BE2C (cell line): ENCODE measurements around the gene PATZ1.

Source experiments
- DNase-seq: peaks from one replicate; pipeline ENCODE4 v3.0.0-alpha.2; 2020
- H3K27me3 ChIP-seq: fragments of 250-450 bp; sonication (Bioruptor Pico); 2 replicates; pipeline ENCODE4 v1.5.1; 2020; ENCODE audit warnings: mild to moderate bottlenecking
- H3K36me3 ChIP-seq: fragments of 250-450 bp; sonication (Bioruptor Pico); 2 replicates; pipeline ENCODE4 v1.5.1; 2020; ENCODE audit warnings: mild to moderate bottlenecking
- H3K4me1 ChIP-seq: fragments of 250-450 bp; sonication (Bioruptor Pico); 2 replicates; pipeline ENCODE4 v1.5.1; 2020
- H3K4me3 ChIP-seq: 2 replicates; pipeline ENCODE4 v1.5.1; 2011; ENCODE audit warnings: low read depth, low read length
- H3K9me3 ChIP-seq: fragments of 250-450 bp; sonication (Bioruptor Pico); 2 replicates; pipeline ENCODE4 v1.5.1; 2020
- TF ChIP-seq, protein P1 (sequence below): IDR thresholded peaks from 2 replicates; pipeline ENCODE4 v1.5.1; 2012; ENCODE audit warnings: mild to moderate bottlenecking, low read depth, low read length

PATZ1 gene

DNA sequence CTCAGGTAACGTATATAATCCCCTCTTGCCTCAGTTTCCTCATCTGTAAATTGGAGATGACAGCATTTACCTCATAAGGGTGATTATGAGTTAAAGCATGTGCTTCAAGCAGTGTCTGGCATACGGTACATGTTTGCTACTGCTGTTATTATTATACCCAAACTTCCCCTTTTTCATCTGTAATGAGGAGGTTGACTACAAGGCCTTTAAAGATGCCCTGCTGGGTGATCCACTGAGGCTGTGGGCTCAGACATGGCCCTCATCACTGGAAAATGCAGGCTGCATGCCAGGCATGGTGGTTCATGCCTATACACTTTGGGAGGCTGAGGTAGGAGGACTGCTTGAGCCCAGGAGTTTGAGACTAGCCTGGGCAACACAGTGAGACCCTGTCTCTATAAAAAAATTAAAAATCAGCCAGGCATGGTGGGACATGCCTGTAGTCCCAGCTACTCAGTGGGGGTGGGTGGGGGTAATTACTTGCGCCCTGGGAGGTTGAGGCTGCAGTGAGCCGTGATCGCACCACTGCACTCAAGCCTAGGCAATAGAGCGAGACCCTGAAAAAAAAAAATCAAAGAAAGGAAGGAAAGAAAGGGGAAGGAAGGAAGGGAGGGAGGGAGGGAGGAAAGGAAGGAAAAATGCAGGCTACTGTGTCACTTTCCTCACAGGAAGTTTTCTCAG is 58.2 kb downstream of the PATZ1 start:
- TF ChIP-seq, protein P1, sequence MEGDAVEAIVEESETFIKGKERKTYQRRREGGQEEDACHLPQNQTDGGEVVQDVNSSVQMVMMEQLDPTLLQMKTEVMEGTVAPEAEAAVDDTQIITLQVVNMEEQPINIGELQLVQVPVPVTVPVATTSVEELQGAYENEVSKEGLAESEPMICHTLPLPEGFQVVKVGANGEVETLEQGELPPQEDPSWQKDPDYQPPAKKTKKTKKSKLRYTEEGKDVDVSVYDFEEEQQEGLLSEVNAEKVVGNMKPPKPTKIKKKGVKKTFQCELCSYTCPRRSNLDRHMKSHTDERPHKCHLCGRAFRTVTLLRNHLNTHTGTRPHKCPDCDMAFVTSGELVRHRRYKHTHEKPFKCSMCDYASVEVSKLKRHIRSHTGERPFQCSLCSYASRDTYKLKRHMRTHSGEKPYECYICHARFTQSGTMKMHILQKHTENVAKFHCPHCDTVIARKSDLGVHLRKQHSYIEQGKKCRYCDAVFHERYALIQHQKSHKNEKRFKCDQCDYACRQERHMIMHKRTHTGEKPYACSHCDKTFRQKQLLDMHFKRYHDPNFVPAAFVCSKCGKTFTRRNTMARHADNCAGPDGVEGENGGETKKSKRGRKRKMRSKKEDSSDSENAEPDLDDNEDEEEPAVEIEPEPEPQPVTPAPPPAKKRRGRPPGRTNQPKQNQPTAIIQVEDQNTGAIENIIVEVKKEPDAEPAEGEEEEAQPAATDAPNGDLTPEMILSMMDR: no peak
- Histone ChIP-seq H3K9me3 (no peaks in the 10 kb centered on the region), H3K36me3 (no peaks in the 10 kb centered on the region; the same call in 1 of the 2 replicates), H3K4me1 (peaks cover 6% of the 10 kb centered on the region; the same call in 1 of the 2 replicates), H3K27me3 (no peaks in the 10 kb centered on the region), H3K4me3 (no peak overlapping the region)
- DNase-seq: no peak

DNA sequence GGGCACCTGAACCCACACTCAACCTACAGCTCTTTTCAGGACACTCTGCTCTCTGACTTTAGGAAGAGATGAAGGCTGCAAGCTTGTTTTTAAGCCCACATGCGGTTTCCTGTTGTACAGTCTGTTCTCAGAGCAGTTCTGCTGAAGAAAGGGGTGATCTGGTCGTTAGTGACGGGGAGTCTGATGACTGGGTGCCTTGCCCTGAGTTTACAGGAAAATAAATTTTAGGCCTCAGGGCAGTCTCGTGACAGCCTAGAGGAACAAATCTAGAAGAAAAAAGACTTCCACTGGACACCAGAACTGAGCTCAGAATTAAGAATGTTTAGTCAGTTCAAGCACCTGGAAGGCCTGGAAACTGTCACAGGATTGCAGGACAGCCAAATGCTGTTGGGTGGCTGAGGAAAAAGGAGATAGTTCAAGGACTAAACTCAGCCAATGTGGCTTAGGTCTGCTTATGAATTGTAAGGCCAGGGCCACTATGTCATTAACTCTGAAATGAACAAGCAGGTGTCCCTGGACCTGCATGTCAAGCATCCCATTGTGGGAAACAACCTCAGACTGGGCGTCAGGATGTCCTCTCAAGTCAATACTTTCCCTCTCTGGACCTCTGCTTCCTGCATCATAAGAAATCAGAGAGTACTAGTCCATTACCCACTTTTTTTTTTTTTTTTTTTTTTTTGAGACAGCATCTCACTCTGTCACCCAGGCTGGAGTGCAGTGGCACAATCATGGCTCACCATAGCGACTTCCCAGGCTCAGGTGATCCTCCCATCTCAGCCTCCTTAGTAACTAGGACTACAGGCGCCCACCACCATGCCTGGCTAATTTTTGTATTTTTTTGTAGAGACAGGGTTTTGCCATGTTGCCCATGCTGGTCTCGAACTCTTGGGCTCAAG is 59.5 kb downstream of the PATZ1 start:
- Histone ChIP-seq H3K27me3 (no peaks in the 10 kb centered on the region), H3K36me3 (no peaks in the 10 kb centered on the region; the same call in 1 of the 2 replicates), H3K9me3 (no peaks in the 10 kb centered on the region), H3K4me3 (no peak overlapping the region), H3K4me1 (peaks cover 6% of the 10 kb centered on the region; the same call in 1 of the 2 replicates)
- DNase-seq: no peak
- TF ChIP-seq, protein P1: no peak

DNA sequence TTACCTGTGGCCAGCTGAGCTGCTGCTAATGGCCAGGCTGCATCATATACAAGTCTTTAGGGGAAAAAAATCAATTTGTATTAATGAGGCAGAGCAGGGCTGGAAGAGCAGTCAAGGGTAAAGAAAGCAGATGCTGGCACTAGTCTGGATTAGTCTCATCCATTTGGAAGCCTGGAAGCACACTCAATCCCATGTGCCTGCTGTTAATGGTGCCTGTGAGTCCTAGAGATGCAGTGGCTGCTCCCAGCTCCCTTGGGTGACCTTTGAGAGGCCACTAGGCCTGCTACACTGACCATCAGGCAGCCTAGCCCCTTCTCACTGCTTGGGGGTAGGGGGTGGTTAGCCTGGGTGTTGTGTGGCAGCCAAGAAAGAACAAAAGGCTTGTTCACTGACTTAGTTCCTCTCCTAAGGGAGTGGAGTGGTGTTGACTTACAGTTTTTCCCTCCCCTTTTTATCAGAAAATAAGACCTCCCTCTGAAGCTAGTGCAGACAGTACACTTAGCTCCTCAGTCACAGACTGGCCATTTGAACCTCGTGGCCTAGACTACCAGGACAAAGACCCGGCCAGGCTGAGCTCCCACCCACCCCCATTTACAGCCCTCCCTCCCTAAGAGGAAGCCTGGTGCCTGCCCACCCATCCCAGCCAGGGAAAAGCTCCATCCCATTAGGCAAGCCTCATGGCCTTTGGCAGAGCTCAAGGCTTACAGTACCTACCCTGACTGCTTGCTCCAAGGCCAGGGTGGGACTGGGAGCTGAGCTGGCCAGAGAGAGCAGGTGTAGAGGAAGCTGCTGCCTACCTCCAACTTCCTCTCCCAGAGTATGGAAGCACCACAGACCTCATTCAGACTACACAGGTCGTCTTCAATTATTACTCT is 61.6 kb downstream of the PATZ1 start:
- TF ChIP-seq, protein P1: no peak
- Histone ChIP-seq H3K9me3 (no peaks in the 10 kb centered on the region), H3K27me3 (no peaks in the 10 kb centered on the region), H3K4me3 (no peak overlapping the region), H3K36me3 (no peaks in the 10 kb centered on the region; the same call in 1 of the 2 replicates), H3K4me1 (no peaks in the 10 kb centered on the region)
- no peak for DNase-seq

DNA sequence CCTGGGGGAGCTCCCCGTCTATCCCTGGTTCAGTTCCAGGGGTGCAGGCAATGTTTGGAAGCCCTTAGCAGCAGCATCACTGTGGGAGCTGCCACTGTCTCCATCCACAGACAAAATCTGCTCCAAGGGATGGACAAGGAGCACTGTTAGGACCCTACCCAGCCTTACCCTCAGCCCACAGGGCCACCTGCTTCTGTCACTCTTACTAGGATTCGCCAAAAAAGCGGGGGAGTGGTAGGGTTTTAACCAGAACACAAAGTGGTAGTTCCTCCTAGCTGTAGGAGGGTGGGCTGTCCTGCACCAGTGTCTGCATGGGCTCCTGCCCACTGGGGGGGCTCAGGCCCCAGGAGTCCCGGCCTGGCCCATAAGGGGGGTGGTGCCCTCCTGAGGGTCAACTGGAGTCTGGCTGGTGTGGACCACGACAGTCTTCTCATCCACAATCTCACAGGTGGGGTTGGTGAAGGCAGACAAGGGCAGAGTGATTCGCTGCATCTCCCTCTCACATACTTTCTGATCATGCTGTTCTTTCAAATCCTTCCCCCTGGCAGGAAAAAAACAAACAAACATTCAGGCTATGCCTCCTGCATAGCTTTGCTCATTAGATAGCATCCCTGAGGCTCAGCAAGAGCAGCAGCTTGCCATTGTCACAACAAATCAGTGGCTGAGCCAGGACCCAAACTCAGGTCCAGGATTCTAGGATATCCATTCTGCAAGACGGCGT is 63.2 kb downstream of the PATZ1 start:
- Histone ChIP-seq H3K4me1 (no peaks in the 10 kb centered on the region), H3K27me3 (no peaks in the 10 kb centered on the region), H3K9me3 (no peaks in the 10 kb centered on the region), H3K4me3 (no peak overlapping the region), H3K36me3 (no peaks in the 10 kb centered on the region; the same call in 1 of the 2 replicates)
- DNase-seq: no peak
- TF ChIP-seq, protein P1: no peak

DNA sequence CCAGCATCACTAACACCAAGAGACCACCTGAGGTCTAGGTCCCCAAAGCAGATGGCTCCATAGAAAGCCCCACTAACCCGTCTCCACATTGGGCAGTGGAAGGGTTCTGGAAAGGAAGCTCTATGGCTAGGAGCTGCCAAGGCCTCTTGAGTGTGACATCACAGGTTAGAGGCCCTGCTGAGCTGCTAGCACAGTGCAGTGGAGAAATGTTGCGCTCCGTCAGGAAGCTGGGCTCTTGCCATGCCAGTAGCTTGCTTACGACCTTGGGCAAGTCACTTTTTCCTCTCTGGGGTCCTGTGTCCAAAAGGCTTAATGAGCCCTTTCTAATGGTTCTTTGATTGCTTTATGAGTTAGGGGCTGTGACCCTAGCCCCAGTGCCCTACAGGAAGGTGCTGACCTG is 64.4 kb downstream of the PATZ1 start:
- no peaks in the 10 kb centered on the region; the same call in 1 of the 2 replicates for H3K36me3 ChIP-seq

More for the DNA sequence above, 64.4 kb downstream of the PATZ1 start:
- Histone ChIP-seq H3K27me3 (no peaks in the 10 kb centered on the region), H3K9me3 (no peaks in the 10 kb centered on the region), H3K4me3 (no peak overlapping the region), H3K4me1 (no peaks in the 10 kb centered on the region)
- no peak for DNase-seq
- TF ChIP-seq, protein P1: no peak
